Rectal smooth muscle tissue (tissue), 1 donor: ENCODE data around the gene PNCK.
A peak's percentile ranks its signal among the peaks of the same experiment; 100 is the strongest.
"Not testable (repeated sequence)": the region's sequence is repeated elsewhere in the genome, so short reads cannot be mapped to it uniquely, and the experiment has no call there.

ENCODE experiments used
- H3K27ac ChIP-seq: one replicate; pipeline ENCODE4 v1.7.0; 2013; ENCODE audit warnings: low read depth, low read length, inconsistent platforms
- H3K27me3 ChIP-seq: one replicate; pipeline ENCODE4 v1.7.0; 2013; ENCODE audit warnings: low read length; ENCODE audit not compliant: control insufficient read depth, insufficient read depth
- H3K36me3 ChIP-seq: one replicate; pipeline ENCODE4 v1.7.0; 2013; ENCODE audit warnings: low read length; ENCODE audit not compliant: control insufficient read depth, insufficient read depth
- H3K4me1 ChIP-seq: one replicate; pipeline ENCODE4 v1.7.0; 2013; ENCODE audit warnings: low read length; ENCODE audit not compliant: control insufficient read depth, insufficient read depth
- H3K4me3 ChIP-seq: one replicate; pipeline ENCODE4 v1.7.0; 2013; ENCODE audit warnings: low read length
- H3K9ac ChIP-seq: one replicate; pipeline ENCODE4 v1.7.0; 2013; ENCODE audit warnings: low read length

PNCK gene

DNA sequence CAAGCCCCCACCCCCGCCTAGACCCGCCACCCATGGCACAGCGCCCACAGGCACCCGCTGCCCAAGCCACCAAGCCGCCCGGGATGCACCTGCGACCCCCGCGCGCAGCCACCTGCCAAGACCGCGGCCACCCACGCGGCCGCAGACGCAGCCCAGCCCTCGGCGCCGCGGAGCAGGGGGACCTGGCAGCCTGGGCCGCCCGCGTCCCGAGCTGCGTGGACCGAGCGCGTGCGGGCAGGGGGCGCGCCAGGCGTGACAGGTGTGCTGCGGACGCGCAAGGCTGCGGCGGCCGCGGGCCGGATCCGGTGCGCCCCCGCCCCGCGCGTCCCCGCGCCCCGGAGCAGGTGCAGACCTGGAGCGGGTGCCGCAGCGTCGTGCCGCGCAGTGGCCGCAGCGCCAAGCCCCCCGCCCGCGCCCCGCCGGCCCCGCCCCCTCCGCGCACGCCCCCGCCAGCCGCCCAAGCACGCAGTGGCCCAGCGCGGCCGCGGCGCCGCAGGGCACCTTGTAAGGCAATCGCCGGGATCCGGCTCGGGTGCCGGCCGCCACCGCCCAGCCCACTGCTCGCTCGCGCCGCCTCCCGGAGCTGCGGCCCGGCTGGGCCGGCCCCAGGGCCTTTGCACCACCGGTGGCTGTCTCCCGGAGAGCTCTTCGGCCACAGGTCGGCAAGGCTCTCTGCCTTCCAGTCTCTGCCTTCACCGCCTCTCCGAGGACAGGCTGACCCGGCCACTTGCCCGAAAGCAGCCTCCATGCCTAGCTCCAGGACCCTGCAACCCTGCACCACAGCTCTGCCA, at the start of gene PNCK:
Gene PNCK (minus strand): TSS at position 386 of the 791 bp plus-strand sequence. CDS start 737 bp downstream, outside the sequence.
- H3K4me3 ChIP-seq, result peak within 1 kb of the TSS; percentile 49
- H3K27ac ChIP-seq, result peak within 1 kb of the TSS; percentile 77
- H3K27me3 ChIP-seq, result peaks cover 20% of the 10 kb centered on the region

DNA sequence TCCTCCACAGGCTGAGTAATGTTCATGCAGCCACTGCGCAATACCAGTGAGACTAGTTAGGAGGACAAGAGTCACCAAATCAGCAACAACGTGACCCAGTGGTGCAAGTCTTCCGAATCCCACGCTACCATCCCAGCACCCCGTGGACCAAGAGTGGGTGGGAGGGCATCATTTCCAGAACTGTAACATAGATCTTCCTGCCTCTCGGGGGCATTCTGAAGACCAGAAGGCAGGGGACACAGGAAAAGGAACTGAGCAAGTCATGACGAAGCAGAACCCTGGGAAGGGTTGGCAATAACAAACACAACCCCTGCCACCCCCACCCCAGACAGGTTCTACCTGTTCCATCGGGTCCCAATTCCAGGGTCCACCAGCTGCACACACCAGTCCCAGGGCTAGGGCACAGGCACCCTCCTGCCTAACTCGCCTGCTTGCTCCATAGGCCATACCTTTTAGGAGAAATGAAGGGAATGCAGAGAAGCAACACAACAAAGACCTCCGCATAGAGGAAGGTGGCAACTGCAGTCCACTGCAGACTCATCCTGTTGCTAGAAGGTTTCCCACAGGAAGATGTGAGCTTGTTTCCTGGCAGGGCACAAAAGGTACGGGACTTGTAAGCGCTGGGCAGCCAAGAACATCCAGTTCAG, 49.2 kb upstream of the PNCK start:
- Histone ChIP-seq H3K27ac (peak overlapping the region; percentile 73), H3K27me3 (peaks cover 3% of the 10 kb centered on the region), H3K36me3 (peaks cover 5% of the 10 kb centered on the region)

More for the DNA sequence above, at the start of gene PNCK:
- H3K4me1 ChIP-seq, result no peaks in the 10 kb centered on the region
- H3K9ac ChIP-seq, result no peak within 1 kb of the TSS
- H3K36me3 ChIP-seq, result no peaks in the 10 kb centered on the region

DNA sequence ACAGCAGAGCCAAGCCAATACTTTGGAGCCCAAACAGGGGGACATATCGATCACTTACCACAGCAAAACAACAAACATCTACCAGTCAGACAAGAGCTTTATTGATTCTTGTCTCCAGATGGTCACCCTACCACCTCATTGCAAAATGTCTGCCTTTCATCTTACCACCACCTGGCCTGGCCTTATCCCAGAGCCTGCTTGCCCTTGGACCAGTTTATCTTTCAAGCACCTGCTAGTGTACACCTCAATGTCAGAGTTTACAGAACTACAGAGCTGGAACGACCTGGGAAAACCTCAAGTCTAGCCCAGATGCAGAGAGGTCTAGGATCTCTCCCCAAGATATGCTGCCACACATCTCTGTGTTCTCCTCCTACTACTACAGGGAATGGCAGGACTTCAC, 46.1 kb upstream of the PNCK start:
- peaks cover 2% of the 10 kb centered on the region for H3K4me1 ChIP-seq
- H3K36me3 ChIP-seq, result peaks cover 9% of the 10 kb centered on the region
- H3K27me3 ChIP-seq, result peaks cover 3% of the 10 kb centered on the region
- no peak overlapping the region for H3K4me3 ChIP-seq
- no peak overlapping the region for H3K27ac ChIP-seq
- H3K9ac ChIP-seq, result no peak overlapping the region

More for the DNA sequence above, 49.2 kb upstream of the PNCK start:
- Histone ChIP-seq H3K4me1 (peaks cover 22% of the 10 kb centered on the region), H3K9ac (no peak overlapping the region), H3K4me3 (peak overlapping the region; percentile 65)

DNA sequence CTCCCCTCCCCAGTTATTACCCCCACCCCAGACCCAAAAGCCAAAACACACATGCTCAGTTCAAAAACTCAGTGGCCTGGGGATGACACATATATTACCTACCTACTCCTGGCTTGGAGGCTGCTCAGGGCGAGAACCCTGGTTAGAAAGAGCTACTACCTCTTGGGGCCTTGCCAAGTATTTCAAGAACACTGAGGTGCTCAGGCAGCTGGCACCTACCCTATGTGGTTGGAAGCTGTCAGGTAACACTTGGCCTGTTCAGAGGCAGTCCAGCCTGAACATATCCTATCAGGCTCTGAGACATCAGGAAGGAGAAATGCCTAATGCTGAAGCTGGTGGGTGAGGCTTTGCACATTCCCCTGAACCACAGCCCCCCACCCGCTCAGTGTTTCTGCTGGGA, 45.6 kb upstream of the PNCK start:
- Histone ChIP-seq H3K9ac (no peak overlapping the region), H3K27ac (no peak overlapping the region), H3K4me3 (no peak overlapping the region), H3K36me3 (peaks cover 13% of the 10 kb centered on the region), H3K4me1 (peaks cover 2% of the 10 kb centered on the region), H3K27me3 (peaks cover 3% of the 10 kb centered on the region)

DNA sequence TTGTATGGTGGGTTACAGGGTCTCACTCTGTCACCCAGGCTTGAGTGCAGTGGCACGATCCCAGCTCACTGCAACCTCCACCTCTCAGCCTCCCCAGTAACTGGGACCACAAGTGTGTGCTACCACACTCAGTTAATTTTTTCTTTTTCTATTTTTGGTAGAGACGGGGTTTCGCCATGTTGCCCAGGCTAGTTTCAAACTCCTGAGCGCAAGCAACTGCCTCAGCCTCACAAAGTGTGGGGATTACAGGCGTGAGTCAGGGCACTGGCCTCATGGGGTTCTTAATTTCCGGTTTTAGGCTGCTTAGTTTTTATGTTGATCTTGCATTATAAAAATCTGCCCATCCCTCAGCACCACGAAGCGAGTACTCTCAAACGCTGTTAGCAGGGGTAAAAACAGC, 43.8 kb upstream of the PNCK start:
- H3K36me3 ChIP-seq, result peaks cover 13% of the 10 kb centered on the region
- H3K4me3 ChIP-seq, result no peak overlapping the region
- H3K27me3 ChIP-seq, result no peaks in the 10 kb centered on the region
- no peak overlapping the region for H3K27ac ChIP-seq
- no peaks in the 10 kb centered on the region for H3K4me1 ChIP-seq
- no peak overlapping the region for H3K9ac ChIP-seq

DNA sequence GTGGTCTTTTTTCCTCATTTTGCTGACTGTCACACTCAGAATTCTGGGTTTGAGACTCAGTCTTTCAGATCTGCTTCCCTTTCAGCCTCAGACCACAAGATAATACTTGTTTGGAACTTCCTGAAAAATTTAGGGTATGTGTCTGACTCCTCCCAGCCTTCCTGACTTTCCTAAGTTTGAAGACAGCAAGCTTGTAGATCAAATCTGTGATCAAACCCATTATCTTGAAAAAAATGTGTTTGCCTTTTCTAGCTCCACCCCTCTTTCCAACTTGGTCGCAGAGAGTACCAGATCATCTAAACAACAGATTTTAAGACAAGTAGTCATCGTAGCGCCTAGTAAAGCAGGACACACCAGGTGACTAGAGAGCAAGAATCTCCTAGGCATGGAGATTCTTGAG, 40.6 kb upstream of the PNCK start:
- Histone ChIP-seq H3K36me3 (peaks cover 10% of the 10 kb centered on the region), H3K27ac (no peak overlapping the region)

DNA sequence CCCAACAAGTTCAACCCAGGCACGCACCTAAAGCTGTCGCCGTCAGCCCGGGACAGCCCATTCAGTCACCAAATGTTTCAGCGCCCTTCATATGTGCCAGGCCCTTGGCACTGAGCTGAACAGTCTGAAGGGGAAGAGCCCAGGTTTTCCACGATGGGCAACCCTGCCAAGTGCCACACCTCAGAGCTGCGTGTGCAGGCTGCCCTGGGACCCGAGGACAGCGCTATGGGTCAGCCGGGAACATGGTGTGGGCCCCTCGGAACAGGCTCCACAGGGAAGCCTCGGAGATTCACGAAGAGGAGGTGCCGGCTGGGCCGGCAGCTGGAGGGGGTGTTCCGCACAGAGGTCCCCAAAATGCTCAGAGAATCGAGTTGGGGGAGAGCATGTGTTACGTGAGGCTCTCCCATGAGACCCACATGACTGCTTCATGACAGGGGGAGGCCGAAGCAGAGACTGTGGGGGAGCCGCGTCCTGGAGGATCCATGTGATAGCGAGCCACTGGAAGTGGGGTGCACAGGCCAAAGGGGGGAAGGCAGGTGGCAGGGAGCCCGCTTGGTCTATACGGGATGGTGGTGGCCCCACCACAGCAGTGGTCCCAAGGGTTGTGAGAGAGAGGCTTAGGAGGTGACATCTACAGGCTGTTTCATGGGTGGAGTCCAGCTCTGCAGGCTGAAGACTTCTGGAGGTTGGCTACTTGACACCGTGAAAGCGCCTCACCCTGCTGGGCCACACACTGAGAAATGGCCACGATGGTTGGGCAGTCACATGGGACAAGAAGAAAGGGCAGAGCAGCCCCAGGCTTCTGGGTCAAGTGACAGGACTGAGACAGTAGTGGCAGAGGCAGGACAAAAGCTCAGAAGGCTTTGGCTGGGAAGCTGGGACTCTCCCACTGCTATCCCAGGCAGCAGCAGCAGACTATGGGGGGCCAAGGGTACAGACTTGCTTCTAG, 36.4 kb upstream of the PNCK start:
- peaks cover 12% of the 10 kb centered on the region for H3K36me3 ChIP-seq

More for the DNA sequence above, 40.6 kb upstream of the PNCK start:
- no peaks in the 10 kb centered on the region for H3K4me1 ChIP-seq
- H3K27me3 ChIP-seq, result peaks cover 2% of the 10 kb centered on the region
- H3K9ac ChIP-seq, result no peak overlapping the region
- no peak overlapping the region for H3K4me3 ChIP-seq

DNA sequence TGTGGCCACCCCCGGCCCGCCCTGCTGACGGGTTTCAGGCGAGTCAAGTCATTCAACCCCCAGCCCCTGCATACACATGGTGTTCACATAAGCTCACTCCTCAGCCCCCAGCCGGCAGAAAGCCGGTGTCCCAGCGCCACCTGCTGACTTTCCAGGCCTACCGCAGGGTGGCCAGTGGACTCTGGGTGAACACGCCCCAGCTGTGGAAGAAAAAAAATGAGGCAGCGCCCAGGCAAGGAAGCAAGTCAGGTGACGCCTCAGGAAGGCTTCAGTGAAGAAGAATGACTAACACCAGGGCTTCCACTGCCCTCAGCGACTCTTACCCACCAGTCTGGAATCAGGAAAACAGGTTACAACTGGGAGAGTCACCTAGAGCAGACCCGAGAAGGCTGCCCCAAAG, 34.8 kb upstream of the PNCK start:
- peaks cover 6% of the 10 kb centered on the region for H3K4me1 ChIP-seq
- peaks cover 2% of the 10 kb centered on the region for H3K27me3 ChIP-seq
- H3K4me3 ChIP-seq, result no peak overlapping the region
- H3K36me3 ChIP-seq, result peaks cover 5% of the 10 kb centered on the region
- H3K27ac ChIP-seq, result peak overlapping the region; percentile 39
- no peak overlapping the region for H3K9ac ChIP-seq

More for the DNA sequence above, 36.4 kb upstream of the PNCK start:
- Histone ChIP-seq H3K9ac (no peak overlapping the region), H3K4me3 (no peak overlapping the region), H3K4me1 (no peaks in the 10 kb centered on the region), H3K27ac (no peak overlapping the region), H3K27me3 (peaks cover 2% of the 10 kb centered on the region)

DNA sequence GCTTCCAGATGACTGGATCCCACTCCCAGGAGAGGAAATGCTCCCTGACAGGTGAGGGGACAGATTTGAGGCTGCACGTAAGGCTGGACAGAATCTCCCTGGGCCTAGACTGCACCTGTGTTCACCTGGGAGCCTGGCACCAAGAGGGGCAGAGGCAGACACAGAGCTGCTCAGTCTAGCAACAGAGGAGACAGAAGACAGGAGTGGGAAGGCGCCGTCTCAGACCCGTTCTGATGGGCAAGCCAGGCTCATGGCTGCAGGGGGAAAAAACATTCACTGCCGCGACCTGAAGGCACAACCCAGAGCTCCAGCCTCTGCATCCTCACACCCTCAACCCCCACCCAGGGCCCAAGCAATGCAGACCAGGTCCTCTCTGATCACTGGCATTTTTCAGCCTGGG, 33.8 kb upstream of the PNCK start:
- Histone ChIP-seq H3K9ac (no peak overlapping the region), H3K4me1 (peaks cover 6% of the 10 kb centered on the region), H3K27me3 (peaks cover 2% of the 10 kb centered on the region), H3K27ac (no peak overlapping the region), H3K4me3 (no peak overlapping the region), H3K36me3 (peaks cover 5% of the 10 kb centered on the region)

DNA sequence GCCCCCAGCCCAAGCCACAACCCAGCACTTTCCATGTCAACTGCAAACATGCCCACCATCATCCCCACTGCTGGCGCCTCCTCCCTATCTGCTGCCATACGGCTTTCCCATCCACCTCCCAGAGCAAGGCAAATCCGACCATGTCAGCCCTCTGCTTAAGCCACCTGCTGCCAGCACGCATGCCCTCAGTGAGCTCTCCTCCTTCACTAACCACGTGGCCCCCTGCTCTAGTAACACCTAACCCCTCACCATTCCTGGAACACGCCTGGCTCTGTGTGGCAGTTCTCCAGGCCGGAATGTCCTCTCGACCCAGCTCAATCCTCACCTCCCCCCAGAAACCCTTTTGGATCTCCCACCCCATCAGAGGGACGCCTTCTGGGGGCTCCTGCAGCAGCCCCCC, 33.2 kb upstream of the PNCK start:
- no peak overlapping the region for H3K4me3 ChIP-seq
- H3K27me3 ChIP-seq, result peaks cover 2% of the 10 kb centered on the region
- no peak overlapping the region for H3K9ac ChIP-seq
- H3K36me3 ChIP-seq, result peaks cover 5% of the 10 kb centered on the region
- H3K27ac ChIP-seq, result no peak overlapping the region
- peaks cover 6% of the 10 kb centered on the region for H3K4me1 ChIP-seq

DNA sequence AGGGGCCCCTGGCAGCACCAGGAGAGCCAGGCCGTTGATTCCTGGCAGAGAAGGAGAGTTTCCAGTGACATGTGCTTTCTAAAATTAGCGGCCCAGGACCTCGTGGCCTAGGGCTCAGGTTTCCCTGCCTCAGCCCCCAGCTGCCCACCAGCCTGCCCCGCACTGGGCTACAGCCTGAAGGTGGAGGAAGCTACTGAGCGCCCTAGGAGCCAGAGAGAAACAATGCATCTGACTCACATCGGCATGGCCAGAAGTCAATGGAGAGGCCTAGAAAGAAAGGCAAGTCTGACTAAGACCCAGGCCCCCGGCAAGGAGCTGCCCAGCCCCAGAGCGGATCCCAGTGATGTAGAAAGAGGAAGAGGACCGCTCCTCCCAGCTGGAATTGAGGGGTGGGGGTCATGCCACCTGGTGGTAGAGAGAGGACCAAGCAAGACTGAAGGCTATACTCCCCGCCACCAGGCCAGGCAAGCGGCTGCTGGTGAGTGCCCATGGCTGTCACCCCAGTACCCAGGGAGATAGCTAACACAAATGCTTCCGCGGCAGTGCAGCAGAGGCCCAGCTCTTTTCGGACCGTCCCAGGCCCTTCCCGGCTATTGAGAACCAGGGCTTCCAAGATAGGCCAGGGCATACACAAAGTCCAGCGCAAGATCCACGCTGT, 31.9 kb upstream of the PNCK start:
- H3K9ac ChIP-seq, H3K36me3 ChIP-seq, H3K27me3 ChIP-seq, H3K4me3 ChIP-seq, H3K4me1 ChIP-seq: not testable (repeated sequence)
- peak overlapping the region; percentile 51 for H3K27ac ChIP-seq
